ENCODE data around the gene APOH. TPM values are rescaled to one million over a fixed set of nuclear protein-coding genes. Genes with fewer than 3 reads are reported as not detected.

Gene APOH
- total RNA-seq, 3 donors from 2014 or later (not counting 1 experiment from before 2014, with no cell fraction given) = not detected

DNA sequence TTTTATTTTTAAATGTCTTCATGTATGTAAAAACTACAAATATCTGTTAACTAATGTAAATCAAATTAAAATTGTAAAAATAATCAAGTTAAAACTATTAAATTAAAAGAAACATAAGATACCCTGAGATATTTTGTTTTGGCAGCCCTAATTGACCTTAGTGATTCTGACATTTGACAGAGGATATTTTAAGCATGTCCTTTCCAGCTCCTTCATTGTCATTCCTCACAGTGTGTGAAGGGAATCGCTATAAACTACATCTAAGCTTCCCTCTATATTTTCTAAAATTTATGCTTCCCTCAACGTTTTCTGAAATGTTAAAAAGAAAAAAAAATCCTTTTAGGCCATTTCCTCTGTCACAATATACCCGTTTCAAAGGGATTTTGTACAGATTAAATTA, 57.5 kb downstream of the APOH start:
- ATAC-seq (no peak), DNase-seq (no peak)
- no peaks in the 10 kb centered on the region for H3K27me3 ChIP-seq (ENCODE audit: control insufficient read depth, insufficient read depth, low read length)
- intact Hi-C loops (cut with micrococcal nuclease) = no loop called here
- H3K4me1 Mint-ChIP-seq = no peaks in the 10 kb centered on the region
- no peaks in the 10 kb centered on the region for H3K36me3 ChIP-seq (ENCODE audit: control insufficient read depth, insufficient read depth, low read length)
- no peaks in the 10 kb centered on the region for H3K27me3 Mint-ChIP-seq (ENCODE audit: low read depth in 2 of 2)
- no peak overlapping the region for H3K27ac ChIP-seq (ENCODE audit: low read length)
- TF ChIP-seq, protein P1, sequence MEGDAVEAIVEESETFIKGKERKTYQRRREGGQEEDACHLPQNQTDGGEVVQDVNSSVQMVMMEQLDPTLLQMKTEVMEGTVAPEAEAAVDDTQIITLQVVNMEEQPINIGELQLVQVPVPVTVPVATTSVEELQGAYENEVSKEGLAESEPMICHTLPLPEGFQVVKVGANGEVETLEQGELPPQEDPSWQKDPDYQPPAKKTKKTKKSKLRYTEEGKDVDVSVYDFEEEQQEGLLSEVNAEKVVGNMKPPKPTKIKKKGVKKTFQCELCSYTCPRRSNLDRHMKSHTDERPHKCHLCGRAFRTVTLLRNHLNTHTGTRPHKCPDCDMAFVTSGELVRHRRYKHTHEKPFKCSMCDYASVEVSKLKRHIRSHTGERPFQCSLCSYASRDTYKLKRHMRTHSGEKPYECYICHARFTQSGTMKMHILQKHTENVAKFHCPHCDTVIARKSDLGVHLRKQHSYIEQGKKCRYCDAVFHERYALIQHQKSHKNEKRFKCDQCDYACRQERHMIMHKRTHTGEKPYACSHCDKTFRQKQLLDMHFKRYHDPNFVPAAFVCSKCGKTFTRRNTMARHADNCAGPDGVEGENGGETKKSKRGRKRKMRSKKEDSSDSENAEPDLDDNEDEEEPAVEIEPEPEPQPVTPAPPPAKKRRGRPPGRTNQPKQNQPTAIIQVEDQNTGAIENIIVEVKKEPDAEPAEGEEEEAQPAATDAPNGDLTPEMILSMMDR (IDR thresholded peaks at IDR 0.05) = no peak
- H3K9me3 Mint-ChIP-seq = no peaks in the 10 kb centered on the region
- H3K4me3 ChIP-seq (ENCODE audit: low read length) = no peak overlapping the region
- no peaks in the 10 kb centered on the region for H3K36me3 Mint-ChIP-seq
- H3K4me1 ChIP-seq (ENCODE audit: control insufficient read depth, insufficient read depth, low read length) = no peaks in the 10 kb centered on the region
- no peaks in the 10 kb centered on the region for H3K9me3 ChIP-seq (ENCODE audit: control insufficient read depth, insufficient read depth, low read length)
- no peak overlapping the region for H3K27ac Mint-ChIP-seq
- WGBS (ENCODE audit: insufficient coverage) = 83% methylated on average over 2 of the region's 3 CpGs
- no peak overlapping the region for H3K4me3 Mint-ChIP-seq

DNA sequence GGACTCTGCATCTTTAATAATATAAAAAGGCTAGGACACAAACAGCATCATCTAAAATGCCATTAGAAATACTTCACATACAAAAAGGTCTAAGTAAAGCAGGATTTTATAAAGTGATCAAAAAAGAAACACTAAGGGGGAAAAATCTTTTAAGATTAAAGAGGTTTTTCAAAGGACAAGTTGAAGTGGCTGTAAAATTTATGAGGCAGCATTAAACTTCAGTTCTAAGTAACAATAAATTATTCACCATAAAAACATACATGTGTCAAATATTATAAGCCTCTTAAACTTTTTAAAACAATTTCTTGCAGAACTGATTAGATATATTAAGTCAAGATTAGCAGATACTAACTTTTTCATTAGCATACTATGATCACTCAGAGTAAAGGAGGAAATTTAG, 58.0 kb downstream of the APOH start:
- no peak for ATAC-seq
- TF ChIP-seq, protein P1 (IDR thresholded peaks at IDR 0.05) = no peak
- Histone ChIP-seq H3K4me1 (ENCODE audit: control insufficient read depth, insufficient read depth, low read length) (no peaks in the 10 kb centered on the region), H3K36me3 (ENCODE audit: control insufficient read depth, insufficient read depth, low read length) (no peaks in the 10 kb centered on the region), H3K27ac (ENCODE audit: low read length) (no peak overlapping the region), H3K4me3 (ENCODE audit: low read length) (no peak overlapping the region), H3K9me3 (ENCODE audit: control insufficient read depth, insufficient read depth, low read length) (no peaks in the 10 kb centered on the region), H3K27me3 (ENCODE audit: control insufficient read depth, insufficient read depth, low read length) (no peaks in the 10 kb centered on the region)
- Mint-ChIP-seq H3K36me3 (no peaks in the 10 kb centered on the region), H3K9me3 (no peaks in the 10 kb centered on the region), H3K27me3 (ENCODE audit: low read depth in 2 of 2) (no peaks in the 10 kb centered on the region), H3K27ac (no peak overlapping the region), H3K4me1 (no peaks in the 10 kb centered on the region), H3K4me3 (no peak overlapping the region)
- intact Hi-C loops (cut with micrococcal nuclease) = no loop called here
- DNase-seq = no peak

DNA sequence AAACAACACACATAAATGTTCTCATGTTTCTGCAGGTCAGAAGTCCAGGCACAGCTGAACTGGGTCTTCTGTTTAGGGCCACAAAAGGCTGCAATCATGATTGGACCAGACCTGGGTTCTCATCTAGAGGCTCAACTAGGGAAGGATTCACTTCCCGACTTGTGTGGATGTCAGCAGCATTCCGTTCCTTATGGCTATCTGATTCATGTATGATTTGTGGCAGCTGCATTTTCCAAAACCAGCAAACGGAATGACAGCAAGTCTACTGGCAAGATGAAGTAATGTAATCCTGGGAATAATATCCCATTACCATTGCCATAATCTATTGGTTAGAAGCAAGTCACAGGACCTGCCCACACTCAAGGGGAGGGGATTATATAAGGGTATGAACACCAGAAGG, 59.4 kb downstream of the APOH start:
- H3K4me3 Mint-ChIP-seq = no peak overlapping the region
- no peak for ATAC-seq
- DNase-seq = no peak
- intact Hi-C loops (cut with micrococcal nuclease) = no loop called here
- no peaks in the 10 kb centered on the region for H3K4me1 Mint-ChIP-seq
- Histone ChIP-seq H3K27me3 (ENCODE audit: control insufficient read depth, insufficient read depth, low read length) (no peaks in the 10 kb centered on the region), H3K4me3 (ENCODE audit: low read length) (no peak overlapping the region), H3K27ac (ENCODE audit: low read length) (no peak overlapping the region), H3K9me3 (ENCODE audit: control insufficient read depth, insufficient read depth, low read length) (no peaks in the 10 kb centered on the region), H3K4me1 (ENCODE audit: control insufficient read depth, insufficient read depth, low read length) (no peaks in the 10 kb centered on the region), H3K36me3 (ENCODE audit: control insufficient read depth, insufficient read depth, low read length) (no peaks in the 10 kb centered on the region)
- H3K27me3 Mint-ChIP-seq (ENCODE audit: low read depth in 2 of 2) = no peaks in the 10 kb centered on the region
- TF ChIP-seq, protein P1 (IDR thresholded peaks at IDR 0.05) = no peak
- 95% methylated on average over 2 of the region's 3 CpGs for WGBS (ENCODE audit: insufficient coverage)
- no peak overlapping the region for H3K27ac Mint-ChIP-seq
- H3K9me3 Mint-ChIP-seq = no peaks in the 10 kb centered on the region
- no peaks in the 10 kb centered on the region for H3K36me3 Mint-ChIP-seq

DNA sequence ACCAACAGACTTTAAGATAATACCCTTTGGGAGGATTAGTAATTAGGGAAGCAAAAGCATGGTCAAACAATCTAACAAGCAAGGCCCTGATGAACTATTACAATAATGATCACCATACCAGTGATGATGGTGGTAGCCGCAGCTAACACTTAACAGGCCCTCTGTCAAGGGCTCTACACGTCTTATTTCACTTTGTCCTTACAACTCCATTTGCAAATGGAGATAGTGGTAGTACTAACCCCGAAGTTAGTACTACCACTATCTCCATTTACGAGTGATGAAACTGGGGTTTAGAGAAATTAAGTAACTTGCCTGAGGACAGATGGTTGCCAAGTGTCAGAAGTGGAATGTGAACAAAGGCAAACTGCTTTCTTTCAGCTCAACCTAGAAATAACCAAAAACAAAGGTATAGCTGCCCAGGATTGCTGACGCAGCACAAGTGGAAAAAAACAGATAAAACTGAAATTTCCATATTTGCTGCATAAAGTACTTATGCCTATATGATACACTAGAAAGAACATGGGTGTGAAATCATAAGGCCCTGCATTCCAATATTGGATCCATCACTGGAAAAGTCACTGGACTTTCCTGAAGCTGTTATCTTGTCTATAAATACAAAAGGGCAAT, 61.9 kb downstream of the APOH start:
- Mint-ChIP-seq H3K9me3 (no peaks in the 10 kb centered on the region), H3K36me3 (no peaks in the 10 kb centered on the region), H3K27me3 (ENCODE audit: low read depth in 2 of 2) (no peaks in the 10 kb centered on the region), H3K4me3 (no peak overlapping the region), H3K4me1 (no peaks in the 10 kb centered on the region), H3K27ac (no peak overlapping the region)
- H3K27ac ChIP-seq (ENCODE audit: low read length) = no peak overlapping the region
- DNase-seq = no peak
- H3K27me3 ChIP-seq (ENCODE audit: control insufficient read depth, insufficient read depth, low read length) = no peaks in the 10 kb centered on the region
- no peak for ATAC-seq
- 97% methylated on average over 3 of the region's 5 CpGs for WGBS (ENCODE audit: insufficient coverage)
- H3K4me1 ChIP-seq (ENCODE audit: control insufficient read depth, insufficient read depth, low read length) = no peaks in the 10 kb centered on the region
- intact Hi-C loops (cut with micrococcal nuclease) = no loop called here
- H3K4me3 ChIP-seq (ENCODE audit: low read length) = no peak overlapping the region
- H3K36me3 ChIP-seq (ENCODE audit: control insufficient read depth, insufficient read depth, low read length) = no peaks in the 10 kb centered on the region
- no peaks in the 10 kb centered on the region for H3K9me3 ChIP-seq (ENCODE audit: control insufficient read depth, insufficient read depth, low read length)
- TF ChIP-seq, protein P1 (IDR thresholded peaks at IDR 0.05) = no peak
